Fibroblast of skin of left biceps (primary cell): ENCODE results near the gene F2.
"Not testable (repeated sequence)": the region's sequence is repeated elsewhere in the genome, so short reads cannot be mapped to it uniquely, and the experiment has no call there.

Source experiments
- DNase-seq, 2 experiments: peaks; one replicate each; pipeline ENCODE4 v3.0.0-alpha.2; 2013; ENCODE audit warnings: low read depth in 2 of 2

Gene F2

GRCh38 chr11:46684367-46684766, 34.6 kb upstream of the F2 start:
- DNase-seq, result no peak

GRCh38 chr11:46686886-46687795, 31.9 kb upstream of the F2 start:
- no peak for DNase-seq

GRCh38 chr11:46690702-46691101, 28.3 kb upstream of the F2 start:
- no peak for DNase-seq

- no peak for DNase-seq
These were observed 26.6 kb upstream of the F2 start for GRCh38 chr11:46692450-46692849.

- DNase-seq, result no peak
These were observed 25.4 kb upstream of the F2 start for GRCh38 chr11:46693597-46694012.

- no peak for DNase-seq
These were observed 24.9 kb upstream of the F2 start for GRCh38 chr11:46694072-46694471.

- no peak for DNase-seq
These were observed 24.4 kb upstream of the F2 start for GRCh38 chr11:46694607-46695006.

- DNase-seq, result no peak
These were observed 23.4 kb upstream of the F2 start for GRCh38 chr11:46695345-46696211.

GRCh38 chr11:46696212-46696558, 22.8 kb upstream of the F2 start:
- no peak for DNase-seq

GRCh38 chr11:46697303-46697702, 21.7 kb upstream of the F2 start:
- no peak for DNase-seq

GRCh38 chr11:46697723-46698122, 21.3 kb upstream of the F2 start:
- DNase-seq, result no peak

- no peak for DNase-seq
These were observed 20.4 kb upstream of the F2 start for GRCh38 chr11:46698597-46698996.

GRCh38 chr11:46700241-46701077, 18.6 kb upstream of the F2 start, which contains the start of the genes ARHGAP1 and ZNF408:
TSS of gene ARHGAP1 (minus strand) at chr11:46700619. CDS start at chr11:46696107, 4,512 bp downstream.
TSS of gene ZNF408 (plus strand) at chr11:46701031. CDS start at chr11:46701048, 17 bp downstream.
- peak; percentile 94 to 96 for DNase-seq

GRCh38 chr11:46701078-46701654, 17.8 kb upstream of the F2 start:
- no peak for DNase-seq

GRCh38 chr11:46705070-46705688, 13.8 kb upstream of the F2 start:
- DNase-seq, result no peak

- DNase-seq, result no peak
These were observed 12.1 kb upstream of the F2 start for GRCh38 chr11:46706886-46707285.

- not testable (repeated sequence) for DNase-seq
These were observed 9.7 kb upstream of the F2 start for GRCh38 chr11:46709351-46709750.

- peak; percentile 29 to 34 for DNase-seq
These were observed 8.2 kb upstream of the F2 start for GRCh38 chr11:46710821-46711269.

- no peak for DNase-seq
These were observed 7.7 kb upstream of the F2 start for GRCh38 chr11:46711303-46711702.

- DNase-seq, result no peak
These were observed 6.0 kb upstream of the F2 start for GRCh38 chr11:46712874-46713576.
